ENCODE data around the gene SFI1.
"Not testable (repeated sequence)": the region's sequence is repeated elsewhere in the genome, so short reads cannot be mapped to it uniquely, and the experiment has no call there.

The SFI1 gene

GRCh38 chr22:31496007-31496734 is at the start of gene SFI1:
Gene SFI1, plus strand, starts transcription at chr22:31496536. Its CDS starts 11,749 bp downstream, at chr22:31508285.
- DNase-seq, result peak; percentile 62

GRCh38 chr22:31446767-31447166 is 49.6 kb upstream of the SFI1 start:
- no peak for DNase-seq

- no peak for DNase-seq
Measured at GRCh38 chr22:31447337-31447736, 49.0 kb upstream of the SFI1 start.

GRCh38 chr22:31448382-31448781 is 48.0 kb upstream of the SFI1 start:
- DNase-seq, result no peak

- no peak for DNase-seq
Measured at GRCh38 chr22:31449506-31449905, 46.8 kb upstream of the SFI1 start.

- no peak for DNase-seq
Measured at GRCh38 chr22:31451709-31452571, 44.4 kb upstream of the SFI1 start.

- DNase-seq, result no peak
Measured at GRCh38 chr22:31461699-31462098, 34.6 kb upstream of the SFI1 start.

- no peak for DNase-seq
Measured at GRCh38 chr22:31465307-31465706, 31.0 kb upstream of the SFI1 start.

- DNase-seq, result no peak
Measured at GRCh38 chr22:31474743-31475142, 21.6 kb upstream of the SFI1 start.

- DNase-seq, result no peak
Measured at GRCh38 chr22:31475800-31476199, 20.5 kb upstream of the SFI1 start.

- DNase-seq, result no peak
Measured at GRCh38 chr22:31477329-31477728, 19.0 kb upstream of the SFI1 start.

- no peak for DNase-seq
Measured at GRCh38 chr22:31481129-31481528, 15.2 kb upstream of the SFI1 start.

GRCh38 chr22:31482470-31482869 is 13.9 kb upstream of the SFI1 start:
- DNase-seq, result not testable (repeated sequence)

- DNase-seq, result not testable (repeated sequence)
Measured at GRCh38 chr22:31486369-31486768, 10.0 kb upstream of the SFI1 start.

GRCh38 chr22:31486951-31487350 is 9.4 kb upstream of the SFI1 start:
- DNase-seq, result no peak

GRCh38 chr22:31488346-31488883 is 7.9 kb upstream of the SFI1 start:
- no peak for DNase-seq

GRCh38 chr22:31488988-31489617 is 7.2 kb upstream of the SFI1 start:
- no peak for DNase-seq

GRCh38 chr22:31489632-31490495 is 6.5 kb upstream of the SFI1 start, which contains the start of gene EIF4ENIF1:
Gene EIF4ENIF1, minus strand, starts transcription at chr22:31489842. Its CDS starts 1,124 bp downstream, at chr22:31488718.
- DNase-seq, result no peak

- DNase-seq, result no peak
Measured at GRCh38 chr22:31490496-31490925, 5.8 kb upstream of the SFI1 start.

GRCh38 chr22:31491218-31491962 is 4.9 kb upstream of the SFI1 start:
- DNase-seq, result peak; percentile 46

GRCh38 chr22:31492151-31492550 is 4.2 kb upstream of the SFI1 start:
- DNase-seq, result no peak
